HG03196 (cell line): ENCODE results near the gene C1orf122.
"Not testable (repeated sequence)": the region's sequence is repeated elsewhere in the genome, so short reads cannot be mapped to it uniquely, and the experiment has no call there.

Experiments used
- ATAC-seq: cut with Tn5 transposase; IDR thresholded peaks from one replicate; pipeline ENCODE4 v1.9.1; 2021; ENCODE audit not compliant: unreplicated experiment

Gene C1orf122

DNA sequence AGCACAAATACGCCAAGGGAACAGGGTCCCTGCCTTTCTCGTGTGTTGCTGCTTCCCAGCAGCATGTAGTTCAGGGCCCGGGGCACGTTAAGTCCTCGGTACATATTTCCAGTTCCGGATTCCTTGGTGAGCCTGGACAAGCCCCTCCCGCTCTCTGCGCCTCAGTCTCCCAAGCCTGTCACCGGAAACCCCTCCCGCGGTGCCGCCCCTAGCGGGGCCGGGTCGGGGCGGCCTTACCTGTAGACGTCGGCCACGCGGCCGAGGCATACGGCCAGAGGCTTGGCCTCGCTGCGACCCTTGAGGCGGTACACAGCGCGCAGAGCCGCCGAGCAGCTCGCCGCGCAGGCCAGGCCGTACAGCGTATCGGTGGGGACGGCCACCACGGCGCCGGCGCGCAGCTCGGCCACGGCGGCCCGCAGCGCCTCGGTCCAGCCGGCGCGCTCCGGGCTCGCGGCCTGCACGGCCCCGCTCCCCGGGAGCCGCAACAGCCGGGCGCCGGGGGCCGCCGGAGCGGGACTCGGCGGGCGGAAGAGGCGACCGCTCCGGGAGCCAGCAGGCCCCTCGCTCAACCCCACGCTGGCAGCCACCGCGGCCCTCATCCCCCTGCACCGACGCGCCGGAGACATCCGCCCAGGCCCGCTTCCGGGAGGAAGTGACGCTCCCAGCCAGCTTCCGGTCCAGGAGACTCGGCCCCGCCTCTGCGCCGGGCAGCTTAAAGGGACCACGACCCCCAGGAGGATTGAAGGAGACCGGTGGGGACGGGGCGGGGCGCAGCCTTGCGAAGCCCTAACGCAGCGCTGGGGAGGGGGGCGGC lies at the start of gene C1orf122, which contains the start of gene YRDC:
Gene C1orf122 (plus strand): TSS at position 236 of the 814 bp plus-strand sequence. CDS start 615 bp downstream, outside the sequence.
Gene YRDC (minus strand): TSS at position 654 of the 814 bp plus-strand sequence. CDS start 28 bp downstream, at position 626.
- peak; percentile 83 for ATAC-seq

DNA sequence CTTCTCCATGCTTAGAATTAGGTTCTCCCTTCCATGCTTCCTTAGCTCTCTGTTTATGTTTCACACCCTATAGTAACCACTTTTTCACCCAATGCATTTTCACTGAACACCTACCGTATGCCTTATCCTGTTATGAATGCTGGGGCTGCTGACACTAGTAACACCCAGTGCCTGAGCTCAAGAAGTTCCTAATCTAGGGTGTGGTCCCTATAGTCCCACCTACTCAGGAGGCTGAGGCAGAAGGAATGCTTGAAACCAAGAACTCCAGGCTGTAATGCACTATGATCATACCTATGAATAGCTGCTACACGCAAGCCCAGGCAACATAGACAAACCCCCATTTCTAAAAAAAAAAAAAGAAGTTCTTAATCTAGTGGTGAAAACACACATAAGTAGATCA lies 48.1 kb upstream of the C1orf122 start:
- ATAC-seq: no peak

DNA sequence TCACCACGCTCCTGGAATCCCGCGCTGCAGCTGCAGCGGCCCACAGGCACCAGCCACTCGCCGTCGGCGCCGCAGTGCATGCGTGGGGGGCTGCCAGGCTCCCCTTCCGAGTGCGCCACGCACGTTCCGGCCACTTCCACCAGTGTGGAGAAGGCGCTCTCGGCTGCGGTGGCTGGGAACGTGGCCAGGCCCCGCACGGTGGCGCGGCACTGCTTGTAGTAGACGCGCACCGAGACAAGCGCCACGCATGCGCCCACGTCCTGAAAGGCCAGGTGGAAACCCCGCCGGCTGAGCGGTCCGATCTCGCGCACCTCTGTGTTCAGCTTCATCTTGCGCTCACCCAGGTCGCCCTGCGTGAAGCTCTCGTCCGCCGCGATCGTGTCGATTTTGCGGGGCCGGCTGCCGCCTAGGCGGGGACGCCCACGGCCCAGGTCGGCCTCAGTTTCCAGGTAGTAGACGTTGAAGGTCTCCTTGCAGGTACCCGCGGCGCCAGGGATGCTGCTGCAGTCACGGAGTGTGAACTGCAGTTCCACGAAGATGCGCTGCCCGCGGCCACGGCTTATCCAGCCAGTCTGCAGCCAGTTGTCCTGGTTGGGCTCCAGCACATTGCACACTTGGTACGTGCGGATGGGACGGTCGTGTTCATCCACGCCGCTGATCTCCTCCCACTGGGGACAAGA lies 46.0 kb upstream of the C1orf122 start:
- ATAC-seq: no peak

DNA sequence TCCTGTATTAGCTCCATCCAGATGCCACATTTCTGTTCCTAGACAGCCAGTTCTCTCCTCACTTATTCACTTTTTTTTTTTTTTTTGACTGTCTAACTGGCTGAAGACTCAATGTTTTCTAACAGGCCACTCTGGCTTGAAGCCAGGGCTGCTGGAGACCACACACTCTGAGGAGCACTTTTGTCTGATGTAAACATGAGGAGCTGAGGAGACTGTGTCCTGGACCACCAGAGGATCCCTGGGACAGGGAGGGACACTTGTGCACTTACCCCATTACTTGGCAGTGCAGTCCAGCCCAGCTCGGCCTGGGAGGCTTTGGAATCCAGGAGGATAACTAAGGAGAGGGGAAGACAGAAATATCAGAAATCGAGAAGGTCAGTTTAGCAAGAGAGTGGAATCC lies 45.1 kb upstream of the C1orf122 start:
- ATAC-seq: no peak

DNA sequence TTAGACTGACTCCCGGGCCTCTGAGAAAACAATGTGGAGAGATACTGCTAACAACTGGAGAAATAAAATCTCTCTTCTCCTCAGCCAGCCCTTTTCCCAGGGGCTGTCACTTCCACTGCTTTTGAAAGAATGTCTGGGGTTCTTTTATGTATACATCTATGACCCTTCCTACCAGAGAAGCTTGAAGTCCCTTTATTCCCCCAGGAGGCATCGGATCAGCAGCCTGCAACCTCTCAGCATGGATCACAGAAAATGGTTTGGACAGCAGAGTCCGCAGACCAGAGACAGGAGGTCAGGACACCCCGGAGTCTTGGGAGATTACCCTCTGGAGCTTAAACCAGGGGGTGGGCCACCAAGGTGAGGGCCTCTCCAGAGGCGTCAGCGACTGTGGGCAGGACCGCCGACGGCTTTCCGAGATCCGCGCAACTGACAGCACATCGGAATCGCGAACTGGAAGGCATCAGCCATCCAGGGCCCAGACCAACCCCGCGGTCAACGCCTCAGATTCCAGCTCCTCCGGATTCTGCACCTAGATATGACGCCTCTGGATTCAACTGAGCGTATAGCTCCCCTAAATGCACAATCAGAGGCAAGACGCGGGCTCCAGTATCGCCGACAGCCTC lies 43.7 kb upstream of the C1orf122 start:
- ATAC-seq: no peak

DNA sequence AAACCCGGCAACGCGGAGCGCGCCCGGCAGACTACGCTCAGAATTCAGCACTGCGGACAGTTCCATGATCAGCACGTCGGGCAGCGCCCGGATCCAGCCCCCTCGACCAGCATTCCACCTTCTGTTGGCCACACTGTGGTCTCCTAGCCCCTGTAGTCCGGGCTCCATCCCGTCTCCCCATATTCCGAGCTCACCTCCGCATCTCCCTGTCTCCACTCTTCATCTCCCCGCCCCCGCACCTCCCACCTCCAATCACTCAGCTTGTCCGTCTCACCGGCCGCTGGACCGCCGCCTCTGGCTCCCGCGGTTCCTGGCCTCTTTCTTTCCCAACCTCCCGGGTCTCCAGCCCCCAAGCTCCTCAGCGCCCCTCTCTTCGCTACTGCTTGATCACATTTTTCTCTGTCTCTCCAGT lies 43.2 kb upstream of the C1orf122 start:
- ATAC-seq: no peak

DNA sequence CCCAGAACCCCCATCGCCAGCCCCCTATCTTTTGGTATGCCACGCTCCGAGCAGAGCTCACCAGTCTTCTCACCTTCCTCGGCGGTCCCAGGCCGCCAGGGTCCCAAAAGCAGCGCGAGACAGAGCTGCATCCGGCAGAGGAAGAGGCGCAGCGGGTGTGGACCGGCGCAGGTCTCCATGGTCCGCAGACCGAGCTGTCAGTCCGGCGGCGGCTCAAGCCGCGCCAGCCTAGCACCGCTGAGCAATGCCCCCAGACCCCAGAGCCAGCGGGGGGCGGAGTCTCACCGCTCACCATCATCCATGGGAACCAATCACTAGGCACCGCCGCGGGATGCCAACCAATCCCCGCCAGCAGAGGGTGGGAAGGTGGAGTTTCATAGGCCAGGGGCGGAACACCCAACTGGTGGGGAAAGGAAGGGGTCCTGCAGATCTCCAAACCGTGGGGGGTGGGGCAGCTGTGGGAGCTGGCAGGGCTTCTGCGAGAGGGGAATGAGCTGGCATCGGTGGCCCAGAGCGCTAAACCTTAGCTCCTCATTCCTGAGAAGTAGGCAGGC lies 42.6 kb upstream of the C1orf122 start, which contains the start of gene EPHA10:
Gene EPHA10 (minus strand): TSS at position 233 of the 554 bp plus-strand sequence. CDS start 54 bp downstream, at position 179.
- ATAC-seq: no peak

DNA sequence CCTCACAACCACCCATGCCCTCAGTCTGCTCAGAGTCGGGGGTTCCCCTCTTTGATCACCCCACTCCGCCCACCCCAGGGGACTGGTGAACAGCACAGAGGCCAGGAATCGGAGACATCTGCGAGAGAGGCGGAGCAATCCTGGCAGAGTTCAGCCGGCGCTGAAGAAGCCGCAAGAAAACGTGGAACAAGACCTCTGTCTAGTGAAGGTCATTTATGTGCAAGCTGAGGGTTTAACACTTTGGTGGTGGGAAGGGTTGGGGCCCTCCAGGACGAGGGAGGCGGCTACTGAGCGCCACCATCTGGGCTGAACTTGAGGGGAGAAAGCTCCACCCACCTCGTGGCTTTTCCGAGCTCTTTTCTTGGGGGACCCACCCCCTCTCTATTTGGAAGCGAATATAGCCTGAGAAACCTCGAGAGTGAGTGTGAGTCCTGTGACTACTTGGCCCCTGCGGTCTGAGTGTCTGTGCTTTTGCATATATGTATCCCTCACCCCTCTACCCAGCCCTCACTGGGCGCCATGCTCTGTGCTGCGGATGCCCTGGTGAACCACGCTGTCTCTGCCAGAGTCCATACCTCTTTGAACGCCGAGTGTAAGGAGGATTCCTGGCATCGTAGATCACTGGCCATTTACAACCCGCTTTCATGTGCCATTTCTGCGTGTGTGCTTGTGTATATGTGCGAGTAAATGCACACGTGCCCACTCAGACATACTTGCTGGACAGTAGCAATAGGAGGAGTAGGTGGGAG lies 41.5 kb upstream of the C1orf122 start:
- no peak for ATAC-seq

DNA sequence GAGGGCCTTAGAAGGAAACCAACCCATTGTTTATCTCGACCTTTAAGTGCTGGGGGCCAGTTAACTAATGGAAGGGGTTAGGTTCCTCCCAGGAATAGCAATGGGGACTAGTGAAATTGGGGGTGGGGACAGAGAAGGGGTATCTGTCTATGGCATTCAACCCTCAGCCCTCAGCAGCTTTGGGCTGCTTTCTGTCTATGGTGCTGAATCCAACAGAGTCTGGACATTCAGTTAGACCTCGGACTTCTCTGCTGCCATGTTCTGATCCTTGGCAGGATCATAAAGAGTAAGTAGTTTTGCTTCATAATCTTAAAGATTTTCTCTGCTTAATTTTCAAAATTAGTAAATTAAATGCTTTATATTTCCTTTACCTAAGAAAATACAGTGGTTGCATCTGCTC lies 40.1 kb upstream of the C1orf122 start:
- no peak for ATAC-seq

DNA sequence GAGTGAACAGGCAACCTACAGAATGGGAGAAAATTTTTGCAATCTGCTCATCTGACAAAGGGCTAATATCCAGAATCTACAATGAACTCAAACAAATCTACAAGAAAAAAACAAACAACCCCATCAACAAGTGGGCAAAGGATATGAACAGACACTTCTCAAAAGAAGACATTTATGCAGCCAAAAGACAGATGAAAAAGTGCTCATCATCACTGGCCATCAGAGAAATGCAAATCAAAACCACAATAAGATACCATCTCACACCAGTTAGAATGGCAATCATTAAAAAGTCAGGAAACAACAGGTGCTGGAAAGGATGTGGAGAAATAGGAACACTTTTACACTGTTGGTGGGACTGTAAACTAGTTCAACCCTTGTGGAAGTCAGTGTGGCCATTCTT lies 36.1 kb upstream of the C1orf122 start:
- ATAC-seq: not testable (repeated sequence)

DNA sequence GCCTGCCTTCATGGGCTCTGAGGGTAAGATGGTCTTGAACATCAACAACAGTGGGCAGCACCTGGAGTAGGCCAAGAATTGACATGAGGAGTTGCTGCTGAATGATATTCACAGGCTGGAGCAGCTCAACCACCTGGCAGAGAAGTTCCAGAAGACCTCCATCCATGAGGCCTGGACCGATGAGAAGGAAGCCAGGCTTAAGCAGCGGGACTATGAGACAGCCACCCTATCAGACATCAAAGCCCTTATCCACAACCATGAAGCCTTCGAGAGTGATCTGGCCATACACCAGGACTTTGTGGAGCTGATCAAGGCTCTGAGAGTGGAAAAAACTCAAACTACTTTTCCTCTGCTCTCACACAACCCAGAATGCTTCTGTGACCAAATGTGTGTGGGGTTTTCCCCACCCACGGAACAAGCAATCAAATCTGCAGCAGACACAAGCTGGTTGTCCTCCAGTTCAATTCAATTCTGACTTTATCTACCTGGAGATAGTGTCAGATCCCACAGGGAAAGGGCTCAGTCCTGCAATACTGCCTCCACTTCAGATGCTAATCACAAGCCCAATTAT lies 30.6 kb upstream of the C1orf122 start:
- ATAC-seq: no peak

DNA sequence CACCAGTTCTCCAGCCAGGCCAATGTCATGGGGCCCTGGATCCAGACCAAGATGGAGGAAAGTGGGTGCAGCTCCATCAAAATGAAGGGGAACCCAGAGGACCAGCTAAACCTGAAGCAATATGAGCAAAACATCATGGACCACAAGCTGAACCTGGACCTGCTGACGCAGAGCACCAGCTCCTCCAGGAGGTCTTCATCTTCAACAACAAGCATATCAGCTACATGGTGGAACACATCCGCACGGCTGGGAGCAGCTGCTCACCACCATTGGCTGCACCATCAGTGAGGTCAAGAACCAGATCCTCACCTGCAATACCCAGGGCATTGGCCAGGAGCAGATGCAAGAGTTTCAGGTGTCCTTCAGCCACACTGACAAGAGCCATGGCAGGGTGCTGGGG lies 28.9 kb upstream of the C1orf122 start:
- ATAC-seq: no peak

DNA sequence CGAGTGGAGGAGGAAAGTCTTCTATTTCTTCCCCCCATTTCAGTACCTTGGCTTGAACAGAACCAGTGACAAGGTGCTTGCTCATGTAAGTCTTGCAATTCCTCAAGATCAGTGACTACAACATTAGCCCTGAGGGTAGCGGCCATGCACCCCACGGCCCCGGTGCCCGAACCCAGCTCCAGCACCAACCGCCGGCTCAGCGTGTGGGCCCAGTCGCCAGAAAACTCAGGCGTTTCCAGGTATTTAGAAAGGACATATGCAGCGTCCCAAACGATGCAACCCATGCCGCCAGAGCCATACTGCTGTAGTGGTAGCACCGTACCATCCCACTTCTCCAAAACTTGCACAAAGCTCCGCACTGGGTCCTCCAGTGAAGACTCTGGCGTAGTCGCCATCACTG lies 25.1 kb upstream of the C1orf122 start:
- ATAC-seq: no peak

DNA sequence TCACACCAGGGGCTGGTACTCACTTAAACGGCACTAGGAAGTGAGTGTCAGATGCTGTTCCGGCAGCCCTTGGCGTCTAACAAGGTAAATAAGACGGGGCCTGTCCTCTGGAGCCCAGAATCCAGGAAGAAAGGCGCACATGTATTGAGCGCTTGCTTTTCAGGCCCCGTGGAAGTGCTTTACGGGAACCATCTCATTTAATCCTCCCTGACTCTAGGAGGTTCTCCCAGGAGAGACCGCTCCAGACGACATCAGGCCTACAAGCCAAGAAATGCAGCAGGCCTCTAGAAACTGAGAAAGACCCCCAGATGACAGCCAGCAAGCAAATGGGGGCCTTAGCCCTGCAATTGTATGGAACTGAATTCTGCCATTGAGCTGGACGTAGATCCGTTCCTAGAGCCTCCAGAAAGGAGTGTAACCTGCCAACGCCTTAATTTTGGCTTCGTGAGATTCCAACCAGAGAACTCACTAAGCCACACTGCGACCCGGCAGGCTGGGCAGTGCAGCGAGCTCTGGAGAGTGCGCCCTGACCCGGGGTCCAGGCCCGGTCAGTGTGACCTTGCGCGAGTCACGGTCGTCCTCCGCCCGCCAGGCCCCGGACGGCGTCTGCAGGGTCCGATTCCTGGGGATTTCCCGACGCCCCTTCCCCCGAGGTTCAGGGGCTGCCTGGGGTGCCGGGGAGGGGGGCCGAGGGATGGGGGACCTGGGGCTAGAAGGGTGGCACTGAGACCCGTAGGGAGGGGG lies 14.5 kb upstream of the C1orf122 start:
- ATAC-seq: no peak

DNA sequence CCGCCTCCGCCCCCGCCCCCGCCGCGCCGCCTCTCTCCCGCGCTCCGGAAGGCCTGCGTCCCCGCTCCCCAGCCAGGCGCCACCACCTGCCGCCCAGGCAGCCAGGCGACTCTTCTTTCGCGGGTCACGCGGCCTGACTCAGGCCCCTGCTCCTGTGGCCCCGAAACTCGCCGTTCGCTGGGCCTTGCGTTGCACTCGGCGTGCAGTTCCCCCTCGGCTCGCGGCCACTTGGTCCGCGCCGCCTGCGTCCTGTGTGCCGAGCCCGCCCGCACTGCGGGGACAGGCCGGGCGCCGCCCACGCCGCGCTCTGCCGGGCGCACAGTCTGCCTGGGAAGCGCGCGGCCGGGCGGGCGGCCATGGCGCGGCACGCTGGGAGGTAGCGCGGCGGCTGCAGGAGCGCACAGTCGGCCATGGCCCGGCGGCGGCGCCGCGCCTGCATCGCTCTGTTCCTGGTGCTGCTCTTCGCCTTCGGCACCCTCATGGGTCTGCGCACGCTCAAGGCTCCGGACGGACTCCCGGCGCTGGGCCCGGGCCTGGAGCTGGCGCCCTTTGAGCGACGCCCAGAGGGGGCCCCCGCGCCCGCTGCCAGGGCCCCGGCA lies 13.7 kb upstream of the C1orf122 start, which contains the start of gene MANEAL:
Gene MANEAL (plus strand): TSS at position 75 of the 599 bp plus-strand sequence. CDS start 336 bp downstream, at position 411.
- ATAC-seq: peak; percentile 60

DNA sequence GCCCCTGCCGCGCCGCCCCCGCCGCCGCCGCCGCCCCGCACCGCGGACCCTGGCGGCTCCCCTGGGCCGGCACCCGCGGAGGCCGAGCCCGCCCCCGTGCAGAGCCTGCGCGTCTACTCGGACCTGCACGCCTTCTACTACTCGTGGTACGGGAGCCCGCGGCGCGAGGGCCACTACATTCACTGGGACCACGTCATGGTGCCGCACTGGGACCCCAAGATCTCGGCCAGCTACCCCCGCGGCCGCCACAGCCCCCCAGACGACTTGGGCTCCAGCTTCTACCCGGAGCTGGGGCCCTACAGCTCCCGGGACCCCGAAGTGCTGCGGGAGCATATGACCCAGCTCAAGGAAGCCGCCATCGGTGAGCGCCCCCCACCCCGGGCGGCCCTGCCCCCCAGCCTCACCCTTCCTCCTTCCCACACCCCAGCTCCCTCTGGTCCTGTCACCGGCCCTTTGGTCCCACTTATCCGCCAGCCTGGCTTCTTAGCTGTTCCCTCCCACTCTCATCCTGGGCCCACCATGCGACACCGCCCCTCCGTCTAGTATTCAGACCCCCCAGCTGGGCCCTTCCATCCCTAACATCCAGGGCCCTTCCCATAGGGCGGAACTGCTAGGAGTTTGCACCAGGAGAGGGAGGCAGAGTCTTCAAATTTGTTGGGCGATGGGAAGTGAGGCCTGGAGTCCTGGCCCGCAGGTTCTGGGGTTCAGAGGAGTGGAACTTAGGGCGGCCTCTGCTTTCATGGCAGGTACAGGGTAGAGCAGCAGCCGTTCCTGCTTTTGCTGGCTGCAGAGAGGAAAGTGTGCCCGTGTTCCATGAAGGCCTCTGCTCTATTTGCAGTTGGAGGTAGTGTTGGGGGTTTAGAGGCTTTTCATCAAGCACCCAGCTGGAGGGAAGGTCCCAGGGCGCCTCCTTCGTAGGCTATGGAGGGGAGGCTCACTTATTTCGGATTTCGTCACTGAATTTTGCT lies 12.9 kb upstream of the C1orf122 start:
- ATAC-seq: peak; percentile 25

DNA sequence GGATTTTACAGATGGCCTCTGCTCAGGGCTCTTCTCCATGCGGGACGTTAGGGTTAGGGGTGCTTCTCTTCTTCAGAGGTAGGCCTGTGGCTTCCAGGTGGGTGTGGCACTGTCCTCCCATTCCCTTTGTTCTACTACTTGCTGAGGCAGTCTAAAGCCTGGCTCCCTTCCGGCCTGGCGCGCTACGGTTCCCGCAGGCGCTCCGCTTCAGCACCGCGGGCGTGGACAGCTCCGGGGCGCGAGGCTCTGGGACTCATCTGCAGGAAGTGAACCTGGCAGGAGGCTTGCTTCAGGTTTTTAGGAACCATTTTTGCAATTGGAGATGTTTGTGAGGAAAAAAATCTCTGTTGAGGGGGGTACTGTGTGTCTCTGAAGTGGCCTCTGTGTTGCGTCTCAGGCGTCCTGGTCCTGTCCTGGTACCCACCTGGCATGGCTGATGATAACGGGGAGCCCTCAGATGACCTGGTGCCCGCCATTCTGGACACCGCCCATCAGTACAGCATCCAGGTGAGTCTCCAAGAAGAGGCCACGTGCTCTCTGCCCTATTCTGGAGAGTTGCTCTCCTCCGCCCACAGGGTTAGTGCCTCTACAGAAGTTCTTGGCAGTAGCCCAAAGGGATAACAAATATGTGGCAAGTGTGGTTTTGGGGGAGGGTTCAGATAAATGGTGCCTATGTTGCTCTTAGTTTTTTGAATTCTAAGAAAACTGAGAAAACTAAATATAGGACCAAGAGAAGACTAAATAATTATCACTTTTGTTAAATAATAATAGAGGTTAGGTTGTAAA lies 12.1 kb upstream of the C1orf122 start:
- no peak for ATAC-seq
